K562 (cell line): ENCODE measurements around the gene ASGR1. TPM values are rescaled to one million over a fixed set of nuclear protein-coding genes. Genes with fewer than 3 reads are reported as not detected.

ENCODE experiments used
- NONO ChIP-seq, 2 experiments: fragments of 200-400 bp in 1 of 2; fragments of 450-650 bp in 1 of 2; formaldehyde crosslinking in 1 of 2; IDR thresholded peaks; 2 replicates each; pipeline ENCODE4 v1.6.1; 2017; ENCODE audit warnings: low read depth in 2 of 2, mild to moderate bottlenecking in 2 of 2, moderate library complexity in 2 of 2, low read length in 1 of 2
- polyA plus RNA-seq, 8 experiments: library from polyadenylated mRNA; depleted of rRNA in 4 of 8; stranded (reverse) in 5 of 8; unstranded in 3 of 8; fragments of >200 nt; fragmentation: Nextera tagmentation in 2 of 8; fragmentation: Illumina TruSeq in 1 of 8; extraction: Ambion mirVana in 2 of 8; extraction: Trizol in 1 of 8; gene quantifications; 2 replicates each; pipeline versions ENCODE4 v1.2.1 to v1.2.3, GENCODE V29; 2011 to 2014; ENCODE audit warnings: inconsistent platforms in 1 of 8, missing spikeins in 1 of 8
- total RNA-seq, 7 experiments: library from RNA; depleted of rRNA in 6 of 7; stranded (reverse); fragments of >200 nt in 6 of 7; fragmentation: Illumina TruSeq in 2 of 7; extraction: Trizol in 2 of 7; gene quantifications; 2 replicates each; pipeline versions ENCODE4 v1.2.1 to v1.2.3, GENCODE V29; 2011 to 2021; ENCODE audit warnings: low replicate concordance in 1 of 7
- TF ChIP-seq, protein P1 (sequence below): sonication (generic); formaldehyde crosslinking; IDR thresholded peaks from 2 replicates; pipeline ENCODE4 v1.8.0; 2022; ENCODE audit warnings: mild to moderate bottlenecking, missing genetic modification reagents
- TF ChIP-seq, protein P2 (sequence below): fragments of 250-450 bp; sonication (Bioruptor Pico); IDR thresholded peaks from 2 replicates; pipeline ENCODE4 v1.9.0; 2021; ENCODE audit warnings: mild to moderate bottlenecking
- TF ChIP-seq, protein P3 (sequence below), 3 experiments: fragments of 200-800 bp in 1 of 3; fragments of 250-450 bp in 1 of 3; fragments of 450-650 bp in 1 of 3; sonication (Bioruptor Pico) in 1 of 3; sonication (Bioruptor generic) in 1 of 3; formaldehyde crosslinking in 1 of 3; IDR thresholded peaks; 2 replicates each; pipeline versions ENCODE4 v1.6.1 to v1.8.0; 2016 to 2022; ENCODE audit warnings: mild to moderate bottlenecking in 2 of 3, missing genetic modification characterization in 2 of 3, missing compliant biosample characterization in 1 of 3, moderate library complexity in 1 of 3
- TF ChIP-seq, protein P4 (sequence below): fragments of 250-450 bp; sonication (Bioruptor Pico); IDR thresholded peaks from 2 replicates; pipeline ENCODE4 v1.4.0; 2020; ENCODE audit warnings: borderline replicate concordance

ASGR1 gene
- total and polyA plus RNA-seq, 9 of the 15 experiments (the other 6 are each of a cell fraction or from before 2014, with no cell fraction given) = 0.11 to 1.0 (median 0.64) TPM; not detected in 2

DNA sequence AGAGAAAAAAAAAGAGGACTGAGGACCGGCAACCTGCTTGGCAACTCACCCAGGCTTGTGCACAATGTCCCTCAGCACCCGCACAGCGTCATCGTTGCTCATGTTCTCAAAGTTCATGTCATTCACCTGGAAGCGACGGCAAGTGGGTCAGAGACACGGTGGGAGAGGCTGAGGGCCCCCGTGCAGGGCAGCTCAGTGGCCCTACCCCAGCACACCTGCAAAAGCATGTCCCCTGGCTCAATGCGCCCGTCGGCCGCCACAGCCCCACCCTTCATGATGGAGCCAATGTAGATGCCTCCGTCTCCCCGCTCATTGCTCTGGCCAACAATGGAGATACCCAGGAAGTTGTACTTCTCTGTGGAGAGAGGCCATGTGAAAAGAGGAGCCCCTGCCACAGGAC, 49.8 kb upstream of the ASGR1 start (continued):
- TF ChIP-seq, protein P1, sequence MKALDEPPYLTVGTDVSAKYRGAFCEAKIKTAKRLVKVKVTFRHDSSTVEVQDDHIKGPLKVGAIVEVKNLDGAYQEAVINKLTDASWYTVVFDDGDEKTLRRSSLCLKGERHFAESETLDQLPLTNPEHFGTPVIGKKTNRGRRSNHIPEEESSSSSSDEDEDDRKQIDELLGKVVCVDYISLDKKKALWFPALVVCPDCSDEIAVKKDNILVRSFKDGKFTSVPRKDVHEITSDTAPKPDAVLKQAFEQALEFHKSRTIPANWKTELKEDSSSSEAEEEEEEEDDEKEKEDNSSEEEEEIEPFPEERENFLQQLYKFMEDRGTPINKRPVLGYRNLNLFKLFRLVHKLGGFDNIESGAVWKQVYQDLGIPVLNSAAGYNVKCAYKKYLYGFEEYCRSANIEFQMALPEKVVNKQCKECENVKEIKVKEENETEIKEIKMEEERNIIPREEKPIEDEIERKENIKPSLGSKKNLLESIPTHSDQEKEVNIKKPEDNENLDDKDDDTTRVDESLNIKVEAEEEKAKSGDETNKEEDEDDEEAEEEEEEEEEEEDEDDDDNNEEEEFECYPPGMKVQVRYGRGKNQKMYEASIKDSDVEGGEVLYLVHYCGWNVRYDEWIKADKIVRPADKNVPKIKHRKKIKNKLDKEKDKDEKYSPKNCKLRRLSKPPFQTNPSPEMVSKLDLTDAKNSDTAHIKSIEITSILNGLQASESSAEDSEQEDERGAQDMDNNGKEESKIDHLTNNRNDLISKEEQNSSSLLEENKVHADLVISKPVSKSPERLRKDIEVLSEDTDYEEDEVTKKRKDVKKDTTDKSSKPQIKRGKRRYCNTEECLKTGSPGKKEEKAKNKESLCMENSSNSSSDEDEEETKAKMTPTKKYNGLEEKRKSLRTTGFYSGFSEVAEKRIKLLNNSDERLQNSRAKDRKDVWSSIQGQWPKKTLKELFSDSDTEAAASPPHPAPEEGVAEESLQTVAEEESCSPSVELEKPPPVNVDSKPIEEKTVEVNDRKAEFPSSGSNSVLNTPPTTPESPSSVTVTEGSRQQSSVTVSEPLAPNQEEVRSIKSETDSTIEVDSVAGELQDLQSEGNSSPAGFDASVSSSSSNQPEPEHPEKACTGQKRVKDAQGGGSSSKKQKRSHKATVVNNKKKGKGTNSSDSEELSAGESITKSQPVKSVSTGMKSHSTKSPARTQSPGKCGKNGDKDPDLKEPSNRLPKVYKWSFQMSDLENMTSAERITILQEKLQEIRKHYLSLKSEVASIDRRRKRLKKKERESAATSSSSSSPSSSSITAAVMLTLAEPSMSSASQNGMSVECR (CRISPR knock-in tag) = no peak
- no peak for TF ChIP-seq NONO (IDR thresholded peaks at IDR 0.05; ENCODE audit: low read depth in 2 of 2, low read length in 1 of 2)
- TF ChIP-seq, protein P2, sequence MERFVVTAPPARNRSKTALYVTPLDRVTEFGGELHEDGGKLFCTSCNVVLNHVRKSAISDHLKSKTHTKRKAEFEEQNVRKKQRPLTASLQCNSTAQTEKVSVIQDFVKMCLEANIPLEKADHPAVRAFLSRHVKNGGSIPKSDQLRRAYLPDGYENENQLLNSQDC (CRISPR knock-in tag) = no peak
- TF ChIP-seq, protein P3, sequence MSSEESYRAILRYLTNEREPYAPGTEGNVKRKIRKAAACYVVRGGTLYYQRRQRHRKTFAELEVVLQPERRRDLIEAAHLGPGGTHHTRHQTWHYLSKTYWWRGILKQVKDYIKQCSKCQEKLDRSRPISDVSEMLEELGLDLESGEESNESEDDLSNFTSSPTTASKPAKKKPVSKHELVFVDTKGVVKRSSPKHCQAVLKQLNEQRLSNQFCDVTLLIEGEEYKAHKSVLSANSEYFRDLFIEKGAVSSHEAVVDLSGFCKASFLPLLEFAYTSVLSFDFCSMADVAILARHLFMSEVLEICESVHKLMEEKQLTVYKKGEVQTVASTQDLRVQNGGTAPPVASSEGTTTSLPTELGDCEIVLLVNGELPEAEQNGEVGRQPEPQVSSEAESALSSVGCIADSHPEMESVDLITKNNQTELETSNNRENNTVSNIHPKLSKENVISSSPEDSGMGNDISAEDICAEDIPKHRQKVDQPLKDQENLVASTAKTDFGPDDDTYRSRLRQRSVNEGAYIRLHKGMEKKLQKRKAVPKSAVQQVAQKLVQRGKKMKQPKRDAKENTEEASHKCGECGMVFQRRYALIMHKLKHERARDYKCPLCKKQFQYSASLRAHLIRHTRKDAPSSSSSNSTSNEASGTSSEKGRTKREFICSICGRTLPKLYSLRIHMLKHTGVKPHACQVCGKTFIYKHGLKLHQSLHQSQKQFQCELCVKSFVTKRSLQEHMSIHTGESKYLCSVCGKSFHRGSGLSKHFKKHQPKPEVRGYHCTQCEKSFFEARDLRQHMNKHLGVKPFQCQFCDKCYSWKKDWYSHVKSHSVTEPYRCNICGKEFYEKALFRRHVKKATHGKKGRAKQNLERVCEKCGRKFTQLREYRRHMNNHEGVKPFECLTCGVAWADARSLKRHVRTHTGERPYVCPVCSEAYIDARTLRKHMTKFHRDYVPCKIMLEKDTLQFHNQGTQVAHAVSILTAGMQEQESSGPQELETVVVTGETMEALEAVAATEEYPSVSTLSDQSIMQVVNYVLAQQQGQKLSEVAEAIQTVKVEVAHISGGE (CRISPR knock-in tag; IDR thresholded peaks at IDR 0.05) = no peak
- TF ChIP-seq, protein P4, sequence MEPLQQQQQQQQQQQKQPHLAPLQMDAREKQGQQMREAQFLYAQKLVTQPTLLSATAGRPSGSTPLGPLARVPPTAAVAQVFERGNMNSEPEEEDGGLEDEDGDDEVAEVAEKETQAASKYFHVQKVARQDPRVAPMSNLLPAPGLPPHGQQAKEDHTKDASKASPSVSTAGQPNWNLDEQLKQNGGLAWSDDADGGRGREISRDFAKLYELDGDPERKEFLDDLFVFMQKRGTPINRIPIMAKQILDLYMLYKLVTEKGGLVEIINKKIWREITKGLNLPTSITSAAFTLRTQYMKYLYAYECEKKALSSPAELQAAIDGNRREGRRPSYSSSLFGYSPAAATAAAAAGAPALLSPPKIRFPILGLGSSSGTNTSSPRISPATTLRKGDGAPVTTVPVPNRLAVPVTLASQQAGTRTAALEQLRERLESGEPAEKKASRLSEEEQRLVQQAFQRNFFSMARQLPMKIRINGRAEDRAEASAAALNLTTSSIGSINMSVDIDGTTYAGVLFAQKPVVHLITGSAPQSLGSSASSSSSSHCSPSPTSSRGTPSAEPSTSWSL (CRISPR knock-in tag) = no peak
